HG02943 (cell line): ENCODE data around the gene NTPCR.

ENCODE experiments used
- ATAC-seq: cut with Tn5 transposase; IDR thresholded peaks from one replicate; pipeline ENCODE4 v1.9.1; 2021; ENCODE audit warnings: mild to moderate bottlenecking, low read depth, moderate library complexity; ENCODE audit not compliant: unreplicated experiment

The NTPCR gene

DNA sequence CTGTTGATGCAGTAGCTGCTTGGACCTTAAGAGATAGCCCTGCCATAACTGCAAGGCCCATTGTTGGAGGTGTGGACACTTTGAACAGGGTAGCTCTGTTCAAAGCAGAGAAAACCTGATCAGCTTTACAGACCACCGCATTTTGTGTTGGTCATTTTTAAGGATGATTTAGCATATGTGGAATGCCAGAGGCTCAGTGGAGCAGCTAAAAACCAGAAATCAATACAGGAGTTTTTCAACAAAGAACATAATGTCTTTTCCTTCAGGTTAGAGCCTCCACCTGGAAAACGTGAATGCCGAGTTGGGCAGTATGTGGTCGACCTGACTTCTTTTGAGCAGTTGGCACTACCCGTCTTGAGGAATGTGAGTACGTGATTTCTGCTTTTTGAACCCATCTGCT, 5.7 kb downstream of the NTPCR start:
- no peak for ATAC-seq

DNA sequence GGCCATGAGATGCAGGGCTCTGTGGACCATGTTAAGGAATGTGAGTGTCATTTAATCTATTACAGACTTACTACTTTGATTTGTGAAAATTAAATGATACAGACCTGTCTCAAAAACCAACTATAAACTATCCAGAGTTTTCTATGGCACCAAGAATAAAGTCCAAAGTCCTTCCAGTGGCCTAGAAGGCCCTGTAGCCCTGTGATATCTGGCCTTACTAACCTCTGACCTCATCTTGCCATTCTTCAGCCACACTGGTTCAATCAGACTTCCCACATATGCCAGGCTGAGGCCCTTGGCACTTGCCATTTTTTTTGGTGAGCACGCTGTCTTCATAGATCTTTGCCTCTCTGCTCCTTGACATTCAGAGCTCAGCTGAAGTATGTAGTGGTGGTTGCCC, 7.7 kb downstream of the NTPCR start:
- ATAC-seq: no peak

DNA sequence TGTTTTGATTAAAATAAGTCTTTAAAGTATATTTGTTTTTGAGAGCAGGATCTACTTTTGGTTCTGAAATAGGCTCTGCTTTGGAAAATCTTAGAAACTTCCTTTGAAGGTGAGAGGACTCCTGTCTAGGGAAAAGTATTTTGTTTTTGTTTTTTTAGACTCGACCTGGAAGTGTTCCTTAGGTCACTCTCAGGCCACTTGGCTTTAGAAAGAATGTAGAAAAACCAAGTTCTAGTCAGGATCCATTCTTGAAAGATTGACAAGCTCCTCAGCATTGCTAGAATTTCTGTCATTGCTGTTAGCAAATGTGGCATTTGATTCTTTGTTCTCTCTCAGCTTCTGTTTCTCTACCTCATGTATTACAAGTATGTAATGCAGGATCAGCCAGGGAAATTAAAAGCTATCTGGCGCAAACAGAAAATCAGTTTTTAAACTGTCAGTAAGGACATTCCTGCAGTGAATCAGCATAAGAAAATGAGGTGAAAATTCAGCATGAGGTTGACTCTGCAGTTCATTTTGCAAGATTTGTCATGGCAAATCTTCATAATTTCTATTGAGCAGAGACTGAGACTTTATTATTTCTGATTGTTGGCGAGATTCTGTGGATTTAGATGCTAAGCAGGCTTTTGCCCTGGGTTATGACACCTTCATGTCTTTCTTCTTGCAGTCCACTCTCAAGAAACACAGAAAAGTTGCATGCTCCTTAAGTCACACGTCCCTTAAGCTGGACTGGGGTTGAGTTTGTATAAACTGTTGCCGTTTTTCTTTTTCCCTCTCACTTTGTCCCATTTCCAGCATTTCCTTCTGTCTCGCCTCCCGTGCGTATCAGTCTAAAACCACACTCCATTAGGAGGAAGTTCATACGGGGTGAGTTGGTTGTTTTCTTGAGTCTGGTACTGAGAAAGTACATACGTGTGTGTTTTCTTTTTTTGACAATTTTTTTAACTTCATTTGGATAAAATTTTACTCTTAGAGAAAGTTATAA, 12.6 kb downstream of the NTPCR start:
- ATAC-seq: no peak

DNA sequence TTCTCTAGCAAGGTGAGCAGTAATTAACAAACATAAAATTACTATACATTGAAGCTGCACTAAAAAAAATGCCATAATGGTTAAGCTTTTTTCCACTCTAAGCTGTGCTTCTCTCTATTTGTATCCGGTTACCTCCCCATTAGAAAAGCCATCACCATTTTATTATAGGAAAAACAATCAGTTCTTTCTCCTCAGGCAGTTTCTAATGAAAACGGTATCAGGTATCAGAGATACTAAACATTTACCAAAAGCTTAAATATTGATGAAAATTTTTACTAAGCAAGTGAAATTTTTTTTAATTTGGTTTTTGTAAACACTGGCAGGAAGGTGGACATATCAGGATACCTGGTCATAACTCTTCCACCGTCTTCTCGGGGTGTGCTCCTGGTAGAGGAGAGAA, 14.2 kb downstream of the NTPCR start:
- no peak for ATAC-seq

DNA sequence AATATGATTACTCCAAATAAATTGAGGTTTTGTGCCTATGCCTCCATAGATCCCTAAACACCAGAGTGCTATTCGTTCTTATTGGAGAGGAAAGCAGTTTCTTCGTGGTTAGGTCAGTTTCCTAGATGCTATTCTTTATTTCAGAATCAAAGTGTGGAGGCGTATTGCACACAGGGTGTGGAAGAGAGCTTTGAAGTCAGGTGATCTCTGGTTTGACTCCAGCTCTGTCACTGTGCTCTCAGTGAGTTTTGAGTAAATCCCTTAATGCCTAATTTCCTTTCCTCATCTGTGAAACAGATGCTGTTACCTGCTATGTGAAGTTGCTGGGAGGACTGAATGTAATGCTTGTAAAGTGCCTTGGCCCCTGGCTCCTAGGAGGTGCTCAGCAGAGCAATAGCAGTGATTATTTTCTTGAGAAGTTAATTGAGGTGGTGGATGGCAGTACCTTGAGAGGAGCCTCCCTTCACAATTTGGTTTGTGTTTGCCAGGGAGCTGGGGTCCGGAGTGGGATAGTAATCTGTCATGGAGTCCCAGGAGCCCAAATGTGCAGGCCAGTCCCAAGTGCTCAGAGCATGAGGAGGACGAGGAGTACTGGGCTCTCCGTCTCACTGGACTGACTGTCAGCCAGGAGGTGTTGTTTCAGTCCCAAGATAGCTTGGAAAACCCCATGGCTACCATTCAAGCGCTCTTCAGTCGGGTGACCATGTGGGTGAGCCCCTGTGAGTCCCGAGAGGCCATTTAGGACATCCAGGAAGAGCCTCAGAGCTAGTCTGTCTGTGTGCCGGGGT, 14.9 kb downstream of the NTPCR start:
- ATAC-seq: no peak

DNA sequence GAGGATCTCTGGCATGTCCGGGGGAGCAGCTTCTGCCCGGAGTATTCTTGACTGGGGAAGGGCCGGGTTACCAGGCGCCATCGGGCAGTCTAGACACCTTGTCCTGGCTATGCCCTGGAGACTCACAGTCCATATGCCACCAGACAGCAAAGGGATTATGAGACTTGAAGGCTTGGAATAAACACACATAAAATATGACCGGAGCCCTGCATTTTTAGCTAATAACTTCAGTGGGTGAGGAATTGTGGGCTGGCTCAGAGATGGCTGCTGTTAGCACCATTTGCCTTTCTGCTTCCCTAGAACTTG, 15.5 kb downstream of the NTPCR start:
- ATAC-seq: no peak

DNA sequence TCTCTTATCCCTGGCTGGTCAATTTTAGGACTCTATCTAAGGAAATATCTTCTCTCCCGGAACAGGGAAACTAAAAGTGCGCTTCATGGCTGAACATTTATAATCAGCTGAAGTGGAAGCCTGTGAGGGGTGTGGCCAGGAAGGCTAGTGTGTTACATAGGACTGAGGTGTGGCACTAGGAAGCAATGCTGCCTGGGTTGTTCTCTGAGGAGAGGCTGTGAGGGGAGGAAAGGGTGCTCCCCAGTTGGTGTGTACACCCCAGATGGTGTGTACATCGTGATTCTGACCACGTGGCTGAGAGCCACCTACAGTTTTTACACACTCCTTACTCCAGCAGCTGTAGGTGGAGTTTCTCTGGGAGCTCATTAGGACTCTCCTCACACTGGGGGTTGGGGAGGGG, 16.3 kb downstream of the NTPCR start:
- no peak for ATAC-seq

DNA sequence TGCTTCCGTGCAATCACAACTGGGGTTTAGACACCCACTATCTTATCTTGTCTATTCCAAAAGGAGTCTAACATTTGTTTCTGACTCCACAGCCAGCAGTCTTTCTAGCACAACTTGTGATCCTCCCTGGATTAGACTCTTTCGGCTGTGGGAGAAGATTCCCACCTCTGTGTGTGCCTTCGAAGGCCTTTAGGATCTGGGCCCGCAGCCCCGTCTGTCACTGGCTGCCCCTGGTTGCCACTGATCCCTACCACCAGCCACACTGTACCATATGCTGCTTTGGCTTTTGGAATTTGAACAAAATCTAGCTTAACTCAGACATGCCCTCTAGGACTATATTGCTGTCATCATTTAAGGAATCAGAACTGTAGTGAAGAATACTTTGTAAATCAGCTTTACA, 18.0 kb downstream of the NTPCR start:
- ATAC-seq: no peak

DNA sequence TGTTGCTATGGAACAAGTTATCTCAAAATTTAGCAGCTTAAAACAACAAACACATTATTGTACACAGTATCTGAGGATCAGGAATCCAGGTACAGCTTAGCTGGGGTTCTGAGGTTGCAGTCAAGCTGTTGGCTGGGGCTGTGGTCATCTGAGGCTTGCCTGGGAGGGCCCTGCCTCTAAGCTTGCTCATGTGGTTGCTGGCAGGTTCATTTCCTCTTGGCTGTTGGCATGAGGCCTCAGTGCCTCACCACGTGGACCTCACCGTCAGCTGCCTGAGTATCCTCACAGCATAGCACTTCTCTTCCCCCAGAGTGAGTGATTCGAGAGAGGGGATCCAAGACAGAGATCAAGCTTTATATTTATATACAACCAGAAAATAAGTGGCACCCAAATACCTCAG, 18.6 kb downstream of the NTPCR start:
- ATAC-seq: no peak

DNA sequence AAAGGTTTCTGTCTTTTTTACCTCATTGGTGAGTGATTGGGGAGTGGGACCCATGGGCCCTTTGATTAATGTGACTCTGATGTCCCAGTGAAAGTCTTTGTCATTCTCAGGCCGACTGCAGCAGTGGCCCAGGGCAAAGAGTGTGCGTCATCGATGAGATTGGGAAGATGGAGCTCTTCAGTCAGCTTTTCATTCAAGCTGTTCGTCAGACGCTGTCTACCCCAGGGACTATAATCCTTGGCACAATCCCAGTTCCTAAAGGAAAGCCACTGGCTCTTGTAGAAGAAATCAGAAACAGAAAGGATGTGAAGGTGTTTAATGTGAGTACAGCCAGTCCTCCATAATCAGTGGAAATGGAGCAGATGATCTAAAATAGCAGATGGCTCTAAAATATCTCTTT, 19.4 kb downstream of the NTPCR start:
- ATAC-seq: no peak

DNA sequence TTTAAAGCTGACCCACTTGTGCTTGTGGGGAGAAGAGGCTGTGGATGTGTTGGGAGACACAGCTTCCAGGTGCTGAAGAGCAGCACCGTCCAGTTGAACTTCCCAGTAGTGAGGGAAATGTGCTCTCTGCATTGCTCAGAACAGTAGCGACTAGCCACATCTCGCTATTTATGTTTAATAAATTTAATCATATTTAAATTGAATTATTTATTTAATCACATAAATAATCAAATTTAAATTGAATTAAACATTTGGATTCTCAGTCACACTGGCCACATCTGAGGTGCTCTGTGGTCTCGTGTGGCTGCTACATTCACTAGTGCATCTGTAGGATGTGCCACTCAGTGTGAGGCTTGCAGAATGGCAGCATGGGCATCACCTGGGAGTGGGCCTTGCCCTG, 20.1 kb downstream of the NTPCR start:
- no peak for ATAC-seq

DNA sequence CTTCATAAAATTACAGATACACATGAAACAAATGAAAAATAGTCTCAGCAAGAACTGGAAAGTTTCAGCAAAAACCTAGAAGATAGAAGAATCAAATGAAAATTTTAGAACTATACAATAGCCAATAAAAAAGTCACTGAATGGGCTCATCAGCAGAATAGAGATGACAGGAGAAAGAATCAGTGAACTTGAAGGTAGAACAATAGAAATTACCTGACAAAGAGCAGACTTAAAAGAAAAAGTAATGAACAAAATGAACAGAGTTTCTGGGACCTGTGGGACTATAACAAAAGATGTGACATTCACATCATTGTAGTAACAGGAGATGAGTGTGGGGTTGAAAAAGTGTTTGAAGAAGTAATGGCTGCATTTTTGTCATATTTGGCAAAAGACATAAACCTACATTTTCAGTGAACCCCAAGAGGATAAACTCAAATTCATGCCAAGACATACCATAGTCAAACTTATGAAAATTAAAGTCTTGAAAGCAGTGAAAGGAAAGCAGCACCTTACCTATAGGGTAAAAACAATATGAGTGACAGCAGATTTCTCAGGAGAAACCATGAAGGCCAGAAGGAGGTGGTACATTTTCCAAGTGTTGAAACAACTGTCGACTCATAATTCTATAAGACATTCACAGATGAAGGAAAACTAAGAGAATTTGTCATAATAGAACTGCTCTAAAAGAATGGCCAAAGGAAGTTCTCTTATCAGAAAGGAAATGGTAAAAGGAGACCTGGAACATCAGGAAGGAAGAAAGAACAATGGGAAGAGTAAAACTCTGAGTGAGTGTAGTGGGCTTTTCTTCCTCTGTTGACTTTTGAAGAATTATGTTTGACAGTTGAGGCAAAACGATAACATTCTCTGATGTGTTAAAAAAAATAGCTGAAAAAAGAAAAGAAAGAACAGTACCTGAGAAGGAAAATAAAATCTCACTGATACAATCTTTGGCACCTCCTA, 23.5 kb downstream of the NTPCR start:
- no peak for ATAC-seq

DNA sequence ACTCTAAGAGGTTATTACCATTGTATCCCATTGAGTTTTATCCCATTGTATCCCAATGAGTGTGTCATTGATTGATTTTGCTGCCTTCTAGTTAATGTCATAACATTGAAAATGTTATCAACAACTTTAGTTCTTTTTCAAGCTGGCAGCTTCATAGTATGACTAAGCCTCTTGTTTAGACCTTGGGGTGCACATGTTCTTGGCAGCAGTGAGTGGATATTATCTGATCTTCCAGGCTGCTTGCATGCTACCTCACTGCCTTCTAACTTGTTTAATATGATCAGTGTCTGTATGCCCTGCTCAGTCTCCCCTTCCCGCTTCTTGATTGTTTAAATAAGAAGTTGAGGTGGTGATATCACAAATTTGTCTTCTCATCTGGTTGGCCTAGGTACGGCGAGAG, 24.6 kb downstream of the NTPCR start:
- ATAC-seq: no peak

DNA sequence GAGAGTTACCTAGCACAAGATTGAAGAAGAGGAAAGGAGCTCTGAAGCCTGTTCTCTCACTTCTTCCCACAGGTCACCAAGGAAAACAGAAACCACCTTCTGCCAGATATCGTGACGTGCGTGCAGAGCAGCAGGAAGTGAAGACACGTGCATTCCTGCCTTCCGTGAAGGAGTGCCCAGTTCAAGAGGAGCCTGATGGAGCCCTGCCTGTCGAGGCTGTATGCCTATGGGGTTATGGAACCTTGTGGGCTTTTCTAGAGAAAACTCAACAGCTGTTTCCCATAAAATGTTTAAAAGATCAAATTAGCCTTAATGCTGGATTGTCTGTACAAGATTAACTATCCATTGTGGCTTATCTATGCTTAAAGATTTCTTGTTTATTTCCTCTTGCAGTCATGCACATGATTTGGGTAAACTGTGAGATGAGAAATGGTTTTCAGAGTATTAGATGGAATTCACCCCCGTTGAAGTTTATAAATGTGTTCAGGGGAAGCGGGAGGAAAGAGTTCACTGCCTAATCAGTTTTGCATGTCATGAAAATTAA, 27.8 kb downstream of the NTPCR start:
- ATAC-seq: no peak

DNA sequence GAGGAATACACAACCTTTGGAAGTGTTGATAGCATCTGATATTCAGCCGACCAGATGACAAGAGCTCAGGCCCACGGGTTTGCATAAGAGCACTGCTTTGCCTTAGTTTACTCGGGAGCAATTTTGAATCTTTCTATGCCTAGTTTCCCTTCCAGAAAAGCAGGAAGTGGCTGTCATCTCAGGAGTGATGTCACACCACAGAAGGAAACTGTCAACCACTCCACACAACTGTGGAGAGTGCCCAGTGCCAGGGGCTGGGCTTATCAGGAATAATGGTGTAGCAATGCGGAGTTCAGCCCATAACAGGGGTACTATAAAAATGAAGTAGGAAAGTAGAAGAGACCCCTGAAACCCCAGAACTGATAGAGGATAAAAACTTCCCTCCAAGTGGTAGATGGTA, 28.4 kb downstream of the NTPCR start:
- ATAC-seq: no peak

DNA sequence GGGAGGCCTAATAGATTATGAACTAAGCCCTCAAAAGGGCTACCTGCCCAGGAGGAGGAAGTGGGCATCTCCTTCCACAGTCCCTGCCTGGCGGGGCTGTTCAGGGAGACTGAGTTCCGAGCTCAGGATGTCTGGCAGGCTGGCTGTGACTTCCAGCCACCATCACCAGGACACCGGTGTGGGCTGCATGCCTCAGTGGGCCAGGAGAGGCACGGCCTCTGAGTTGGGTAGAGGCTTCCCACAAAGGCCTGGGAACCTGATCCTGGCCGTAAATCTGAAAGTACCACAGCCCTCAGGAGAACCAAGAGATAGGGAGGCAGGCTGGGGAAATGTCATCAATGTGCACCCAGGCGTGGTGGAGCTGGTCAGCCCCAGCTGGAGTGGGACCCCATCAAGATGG, 29.1 kb downstream of the NTPCR start:
- no peak for ATAC-seq

DNA sequence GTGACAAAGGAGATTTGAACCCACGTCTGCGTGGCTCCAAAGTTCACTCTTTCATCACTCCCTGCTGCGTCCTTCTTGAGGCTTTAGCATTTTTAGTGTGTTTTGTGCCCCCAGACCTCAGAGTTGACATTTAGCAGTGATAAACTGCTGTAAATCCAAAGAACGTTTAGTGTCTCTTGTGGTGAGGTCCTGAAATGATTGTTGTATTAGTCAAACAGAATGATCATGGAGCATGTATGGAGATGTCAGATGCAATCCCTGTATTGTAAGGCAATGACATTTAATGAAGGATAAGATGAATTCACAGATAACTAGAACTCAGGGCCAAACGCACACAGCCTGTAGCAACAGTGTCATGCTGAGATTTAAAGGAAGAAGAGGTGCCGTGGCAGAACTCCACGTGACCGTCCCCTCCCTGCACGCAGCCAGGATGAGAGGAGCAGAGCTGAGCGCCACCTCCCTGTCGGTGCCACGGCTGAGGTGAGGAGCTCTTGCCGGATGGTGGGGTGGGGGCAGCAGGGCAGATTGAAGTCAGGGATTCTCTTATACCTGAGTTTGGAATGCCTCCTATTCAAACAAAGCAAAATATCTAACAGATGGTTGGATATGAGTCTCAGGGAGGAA, 30.1 kb downstream of the NTPCR start:
- ATAC-seq: no peak

DNA sequence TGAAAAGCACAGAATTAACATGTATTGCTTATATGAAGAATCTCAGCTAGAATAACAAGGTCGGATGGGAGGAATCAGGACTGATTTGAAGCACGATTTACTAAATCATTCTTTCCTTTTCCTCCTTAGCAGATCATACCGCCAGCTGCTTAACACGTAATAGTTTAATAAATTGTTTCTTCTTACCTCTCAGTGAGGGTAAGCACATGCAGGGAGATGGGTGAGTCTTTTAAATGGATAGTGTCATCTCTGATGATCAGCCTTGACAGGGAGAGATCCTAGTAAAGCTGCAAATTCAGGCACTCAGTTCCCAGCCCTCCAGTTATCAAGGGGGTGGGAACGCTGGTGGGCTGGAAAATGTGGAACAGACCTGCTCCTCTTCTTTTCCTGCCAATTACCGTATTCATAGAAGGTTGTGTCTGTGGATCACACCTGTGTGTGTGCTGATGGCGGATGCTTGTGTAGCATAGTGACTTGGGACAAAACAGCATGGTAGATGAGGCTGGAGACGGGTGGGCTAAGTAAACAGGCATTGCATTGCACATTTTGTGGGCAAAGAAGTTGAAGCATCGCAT, 30.7 kb downstream of the NTPCR start:
- ATAC-seq: no peak

DNA sequence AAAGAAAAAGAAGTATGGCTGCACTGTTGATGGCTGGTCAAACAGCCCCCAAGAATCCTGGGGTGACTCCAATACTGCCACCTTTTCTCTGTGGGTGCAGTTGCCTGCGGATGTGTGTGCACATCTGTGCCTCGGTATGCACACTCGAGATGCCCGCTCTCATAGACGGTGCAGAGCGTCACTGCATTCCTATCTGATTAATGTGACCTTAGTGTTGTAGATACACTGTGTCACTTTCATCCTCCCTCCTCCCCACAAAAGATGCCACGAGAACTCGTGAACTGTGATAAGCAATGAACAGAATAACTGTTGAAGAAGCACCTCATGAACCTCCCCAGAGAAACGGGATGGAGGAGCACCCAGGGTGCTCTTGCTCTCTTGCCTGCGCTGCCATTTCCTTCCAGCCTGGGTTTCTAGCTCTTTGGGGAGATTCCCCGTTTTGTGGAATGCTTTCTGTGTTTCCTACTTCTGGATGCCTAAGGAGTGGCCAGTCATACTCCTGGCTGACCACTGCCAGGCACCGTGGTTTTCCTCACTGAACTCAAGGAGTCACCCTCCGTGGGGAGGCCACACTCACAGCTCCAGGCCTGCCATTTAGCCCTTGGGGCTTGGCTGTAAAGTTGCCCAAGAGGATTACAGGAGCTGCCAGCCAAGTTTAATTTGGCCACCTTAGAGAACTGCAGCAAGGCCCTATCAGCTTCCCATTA, 32.0 kb downstream of the NTPCR start:
- no peak for ATAC-seq
